GM12878 (cell line): ENCODE data around the gene SHISA9. TPM values are rescaled to one million over a fixed set of nuclear protein-coding genes. Genes with fewer than 3 reads are reported as not detected.
A peak's percentile ranks its signal among the peaks of the same experiment; 100 is the strongest.

ENCODE experiments used
- ATAC-seq: fragments of 200-7000 bp; cut with Tn5 transposase; 3 replicates; pipeline ENCODE4 v1.9.1; 2020; ENCODE audit warnings: mild to moderate bottlenecking, moderate library complexity
- BruUV-seq: library from RNA; stranded (reverse); fragments of 400-500 nt; replicated peaks from 2 replicates; lab custom pipeline; 2021; lab: Mats Ljungman, UMichigan
- CTCF ChIA-PET: fragments of 300-600 bp; sonication (Branson Sonifier 250); formaldehyde crosslinking; extraction: SDS; loops from one replicate; lab custom pipeline; 2021; ENCODE audit warnings: inconsistent platforms; lab: Yijun Ruan, JAX
- POLR2A ChIA-PET: fragments of 350-600 bp; formaldehyde crosslinking; extraction: SDS; loops from one replicate; lab custom pipeline; 2021; ENCODE audit warnings: inconsistent platforms; lab: Charles Lee
- RAD21 ChIA-PET: fragments of 300-600 bp; sonication (Branson Sonifier 250); formaldehyde crosslinking; loops from one replicate; lab custom pipeline; 2023; ENCODE audit warnings: antibody characterized with exemption; ENCODE audit not compliant: unreplicated experiment; lab: Charles Lee
- SMC1A ChIA-PET: fragments of 300-600 bp; sonication (Branson Sonifier 250); formaldehyde crosslinking; loops from one replicate; lab custom pipeline; 2023; ENCODE audit not compliant: unreplicated experiment, uncharacterized antibody; lab: Charles Lee
- DNase-seq: peaks from one replicate; pipeline ENCODE4 v3.0.0-alpha.2; 2011; ENCODE audit warnings: low read depth, low spot score
- FAIRE-seq: peaks from 3 replicates; lab custom pipeline; 2011; peaks lifted over from hg19 to GRCh38; lab: Jason Lieb, UNC
- H2AFZ ChIP-seq: 2 replicates; pipeline ENCODE4 v1.6.0; 2011; ENCODE audit warnings: low read depth, low read length, control low read depth; ENCODE audit not compliant: control insufficient read depth
- H3K27ac ChIP-seq: 2 replicates; pipeline ENCODE4 v1.5.1; 2011; ENCODE audit warnings: control low read depth; ENCODE audit not compliant: control insufficient read depth, insufficient read depth
- H3K27me3 ChIP-seq, 2 experiments: replicated peaks in 1 of 2; 2 replicates each; pipeline versions ENCODE4 v1.6.0 to v1.6.1; 2011; ENCODE audit warnings: low read length in 1 of 2; ENCODE audit not compliant: control insufficient read depth in 2 of 2, insufficient read depth in 2 of 2
- H3K36me3 ChIP-seq, 2 experiments: 2 replicates each; pipeline ENCODE4 v1.5.1; 2011; ENCODE audit warnings: low read length in 1 of 2; ENCODE audit not compliant: control insufficient read depth in 2 of 2, insufficient read depth in 2 of 2
- H3K4me1 ChIP-seq: 2 replicates; pipeline ENCODE4 v1.6.1; 2011; ENCODE audit warnings: mild to moderate bottlenecking, low read length, moderate library complexity, mixed read lengths; ENCODE audit not compliant: control insufficient read depth, insufficient read depth
- H3K4me2 ChIP-seq: 2 replicates; pipeline ENCODE4 v1.6.0; 2011; ENCODE audit warnings: control low read depth; ENCODE audit not compliant: control insufficient read depth, insufficient read depth
- H3K4me3 ChIP-seq: fragments of 200-600 bp; sonication (generic); 2 replicates; pipeline ENCODE4 v1.5.1; 2016
- H3K79me2 ChIP-seq: 2 replicates; pipeline ENCODE4 v1.6.0; 2011; ENCODE audit warnings: low read length; ENCODE audit not compliant: control insufficient read depth, insufficient read depth
- H3K9ac ChIP-seq: 2 replicates; pipeline ENCODE4 v1.8.0; 2011; ENCODE audit warnings: low read length, control low read depth, mixed read lengths; ENCODE audit not compliant: control insufficient read depth, insufficient read depth
- H3K9me3 ChIP-seq: replicated peaks from 3 replicates; pipeline ENCODE4 v1.5.1; 2011; ENCODE audit warnings: mild to moderate bottlenecking, low read length; ENCODE audit not compliant: control insufficient read depth, insufficient read depth
- H4K20me1 ChIP-seq: 2 replicates; pipeline ENCODE4 v1.6.0; 2011; ENCODE audit not compliant: control insufficient read depth, insufficient read depth
- ATF7 ChIP-seq: fragments of 450-650 bp; IDR thresholded peaks from 2 replicates; pipeline ENCODE4 v1.6.1; 2016; ENCODE audit warnings: low read depth, mild to moderate bottlenecking
- HDAC6 ChIP-seq: fragments of 200-600 bp; sonication (generic); IDR thresholded peaks from one replicate; pipeline ENCODE4 v1.8.0; 2017; ENCODE audit warnings: antibody characterized with exemption; ENCODE audit not compliant: unreplicated experiment
- JUND ChIP-seq: IDR thresholded peaks from 2 replicates; pipeline ENCODE4 v1.6.1; 2012; ENCODE audit warnings: low read depth, mild to moderate bottlenecking, low read length, improper control_type of control experiment, moderate library complexity
- KAT2A ChIP-seq: conservative IDR thresholded peaks from 2 replicates; pipeline ENCODE4 v1.6.1; 2011; ENCODE audit warnings: low read depth, low read length; ENCODE audit not compliant: control insufficient read depth
- LARP7 ChIP-seq: fragments of 450-650 bp; IDR thresholded peaks from 2 replicates; pipeline ENCODE4 v1.6.1; 2017; ENCODE audit warnings: mild to moderate bottlenecking
- NR2C2 ChIP-seq: IDR thresholded peaks from 2 replicates; pipeline ENCODE4 v1.6.1; 2011; ENCODE audit warnings: borderline replicate concordance, low read depth; ENCODE audit not compliant: control insufficient read depth, insufficient read length
- TCF7 ChIP-seq: IDR thresholded peaks from 2 replicates; pipeline ENCODE4 v1.6.1; 2014; ENCODE audit warnings: antibody characterized with exemption, borderline replicate concordance
- USF1 ChIP-seq: IDR thresholded peaks from 2 replicates; pipeline ENCODE4 v1.6.1; 2011; ENCODE audit warnings: borderline replicate concordance, low read depth, mild to moderate bottlenecking, moderate library complexity, mixed read lengths, low read length; ENCODE audit not compliant: insufficient read depth; ENCODE audit errors: extremely low read length
- YBX1 ChIP-seq: fragments of 450-650 bp; IDR thresholded peaks from 2 replicates; pipeline ENCODE4 v1.6.1; 2016; ENCODE audit warnings: antibody characterized with exemption
- WGBS: methylation state at CpG from one replicate; pipeline ENCODE4 v1.1.6; 2016; ENCODE audit warnings: low lambda C conversion rate; ENCODE audit not compliant: insufficient replicate concordance, insufficient coverage; ENCODE audit errors: missing lambda C conversion rate; 5-methylcytosine and 5-hydroxymethylcytosine counted together
- in situ Hi-C: fragments of 300-500 bp; cut with MboI; formaldehyde crosslinking; loops from 9 replicates; pipeline ENCODE4 v1.14.3; 2018; ENCODE audit warnings: mixed read lengths
- intact Hi-C: fragments of 100-400 bp; cut with micrococcal nuclease; formaldehyde crosslinking; loops from one replicate; pipeline ENCODE4 v1.14.2; 2022; ENCODE audit not compliant: unreplicated experiment
- polyA plus RNA-seq, 11 experiments: library from polyadenylated mRNA; depleted of rRNA in 4 of 11; unstranded in 6 of 11; stranded (reverse) in 5 of 11; fragments of >200 nt; fragmentation: Nextera tagmentation in 4 of 11; fragmentation: Illumina TruSeq in 1 of 11; extraction: Ambion mirVana in 4 of 11; extraction: Trizol in 1 of 11; gene quantifications; 1 replicate in 1 of 11; 2 replicates in 10 of 11; pipeline versions ENCODE4 v1.2.1 to v1.2.3, GENCODE V29; 2011 to 2016; ENCODE audit warnings: inconsistent platforms in 2 of 11, missing spikeins in 2 of 11, low read depth in 1 of 11
- total RNA-seq, 4 experiments: library from RNA; depleted of rRNA in 3 of 4; stranded (reverse); fragments of >200 nt in 3 of 4; fragmentation: Illumina TruSeq in 1 of 4; extraction: Trizol in 1 of 4; gene quantifications; 2 replicates each; pipeline versions ENCODE4 v1.2.1 to v1.2.3, GENCODE V29; 2013 to 2021
- TF ChIP-seq, protein P1 (sequence below): fragments of 450-650 bp; IDR thresholded peaks from 2 replicates; pipeline ENCODE4 v1.6.1; 2017; ENCODE audit warnings: mild to moderate bottlenecking, moderate library complexity

The SHISA9 gene
- total and polyA plus RNA-seq, 10 of the 15 experiments (the other 5 are each of a cell fraction or from before 2014, with no cell fraction given): 0.03 to 25.5 (median 0.07) TPM

DNA sequence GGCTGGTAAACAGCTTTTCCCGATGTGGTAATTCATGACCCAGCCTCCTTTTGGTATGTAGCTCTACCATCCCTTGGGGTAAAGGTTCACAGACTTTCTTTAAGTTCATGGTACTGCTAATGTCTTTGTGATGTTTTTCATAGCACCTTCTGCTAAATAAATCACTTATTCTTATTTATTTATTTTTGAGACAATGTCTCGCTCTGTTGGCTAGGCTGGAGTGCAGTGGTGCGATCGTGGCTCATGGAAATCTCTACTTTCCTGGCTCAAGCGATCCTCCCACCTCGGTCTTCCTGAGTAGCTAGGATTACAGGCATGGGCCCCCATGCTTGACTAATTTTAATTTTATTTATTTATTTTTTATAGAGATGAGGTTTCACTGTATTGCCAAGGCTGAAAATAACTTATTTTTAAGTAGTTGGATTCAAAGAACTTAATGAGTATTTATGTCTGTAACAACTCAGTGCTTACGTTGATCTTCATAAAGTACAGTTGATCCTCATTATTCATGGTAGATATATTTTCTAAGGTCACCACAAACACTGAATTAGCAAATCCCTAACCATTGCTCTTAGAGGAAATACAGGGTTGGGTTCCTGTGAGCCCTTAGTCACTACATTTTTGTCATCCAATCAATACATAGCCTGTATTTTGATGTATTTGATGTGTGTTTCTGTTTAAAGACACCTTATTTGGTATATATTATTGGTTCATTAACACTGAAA lies 97.1 kb downstream of the SHISA9 start (continued):
- TF ChIP-seq YBX1 (no peak), USF1 (no peak), TCF7 (no peak), NR2C2 (no peak), ATF7 (no peak)
- TF ChIP-seq, protein P1, sequence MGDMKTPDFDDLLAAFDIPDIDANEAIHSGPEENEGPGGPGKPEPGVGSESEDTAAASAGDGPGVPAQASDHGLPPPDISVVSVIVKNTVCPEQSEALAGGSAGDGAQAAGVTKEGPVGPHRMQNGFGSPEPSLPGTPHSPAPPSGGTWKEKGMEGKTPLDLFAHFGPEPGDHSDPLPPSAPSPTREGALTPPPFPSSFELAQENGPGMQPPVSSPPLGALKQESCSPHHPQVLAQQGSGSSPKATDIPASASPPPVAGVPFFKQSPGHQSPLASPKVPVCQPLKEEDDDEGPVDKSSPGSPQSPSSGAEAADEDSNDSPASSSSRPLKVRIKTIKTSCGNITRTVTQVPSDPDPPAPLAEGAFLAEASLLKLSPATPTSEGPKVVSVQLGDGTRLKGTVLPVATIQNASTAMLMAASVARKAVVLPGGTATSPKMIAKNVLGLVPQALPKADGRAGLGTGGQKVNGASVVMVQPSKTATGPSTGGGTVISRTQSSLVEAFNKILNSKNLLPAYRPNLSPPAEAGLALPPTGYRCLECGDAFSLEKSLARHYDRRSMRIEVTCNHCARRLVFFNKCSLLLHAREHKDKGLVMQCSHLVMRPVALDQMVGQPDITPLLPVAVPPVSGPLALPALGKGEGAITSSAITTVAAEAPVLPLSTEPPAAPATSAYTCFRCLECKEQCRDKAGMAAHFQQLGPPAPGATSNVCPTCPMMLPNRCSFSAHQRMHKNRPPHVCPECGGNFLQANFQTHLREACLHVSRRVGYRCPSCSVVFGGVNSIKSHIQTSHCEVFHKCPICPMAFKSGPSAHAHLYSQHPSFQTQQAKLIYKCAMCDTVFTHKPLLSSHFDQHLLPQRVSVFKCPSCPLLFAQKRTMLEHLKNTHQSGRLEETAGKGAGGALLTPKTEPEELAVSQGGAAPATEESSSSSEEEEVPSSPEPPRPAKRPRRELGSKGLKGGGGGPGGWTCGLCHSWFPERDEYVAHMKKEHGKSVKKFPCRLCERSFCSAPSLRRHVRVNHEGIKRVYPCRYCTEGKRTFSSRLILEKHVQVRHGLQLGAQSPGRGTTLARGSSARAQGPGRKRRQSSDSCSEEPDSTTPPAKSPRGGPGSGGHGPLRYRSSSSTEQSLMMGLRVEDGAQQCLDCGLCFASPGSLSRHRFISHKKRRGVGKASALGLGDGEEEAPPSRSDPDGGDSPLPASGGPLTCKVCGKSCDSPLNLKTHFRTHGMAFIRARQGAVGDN: no peak

DNA sequence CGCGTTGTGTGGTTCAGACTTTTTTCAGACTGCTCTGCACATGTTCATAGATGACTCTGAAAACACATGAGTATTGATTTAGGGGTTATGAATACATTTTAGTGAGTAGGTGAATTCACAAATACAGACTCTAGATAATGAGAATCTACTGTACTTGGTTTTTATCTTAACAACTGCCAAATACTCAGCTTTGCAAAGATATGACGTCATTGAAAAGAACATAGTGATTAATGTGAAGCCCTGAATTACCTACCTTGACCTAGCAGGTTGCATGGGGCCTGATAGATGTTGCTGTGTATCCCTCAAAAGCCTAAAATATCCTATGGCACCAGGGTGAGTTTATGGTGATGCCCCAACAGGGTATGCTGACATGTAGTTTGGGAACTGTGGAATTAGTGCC lies 98.0 kb downstream of the SHISA9 start:
- ChIA-PET POLR2A (no interaction called here), CTCF (interaction anchor here (1.1 kb wide), 1 partner anchor 114 kb away, joined by 3 read pairs; no protein-coding TSS in a partner anchor), SMC1A (no interaction called here), RAD21 (no interaction called here)
- BruUV-seq: no TSS peak
- H3K27ac ChIP-seq: no peak overlapping the region
- TF ChIP-seq KAT2A (no peak), HDAC6 (no peak), ATF7 (peak; percentile 81), LARP7 (no peak), JUND (peak; percentile 9; the same call in 1 of the 2 replicates)
- no peak for DNase-seq
- no peaks in the 10 kb centered on the region for H4K20me1 ChIP-seq
- intact Hi-C loops: no loop called here
- ATAC-seq: no peak
- H3K79me2 ChIP-seq: no peaks in the 10 kb centered on the region
- H3K9me3 ChIP-seq: no peaks in the 10 kb centered on the region
- H3K27me3 ChIP-seq: no peaks in the 10 kb centered on the region
- H2AFZ ChIP-seq: no peak overlapping the region
- in situ Hi-C loops: no loop called here
- no peak overlapping the region for H3K4me3 ChIP-seq
- FAIRE-seq: no peak
- H3K36me3 ChIP-seq: no peaks in the 10 kb centered on the region
- H3K9ac ChIP-seq: no peak overlapping the region
- WGBS: 33% methylated on average over 3 of the region's 3 CpGs
- H3K4me1 ChIP-seq: no peaks in the 10 kb centered on the region
- no peak overlapping the region for H3K4me2 ChIP-seq
